Neural cell (in vitro differentiated cells): Measurements from ENCODE around the gene C19orf44.

Experiments
- CTCF ChIP-seq: fragments of 450-650 bp; IDR thresholded peaks from 2 replicates; pipeline ENCODE4 v1.5.1; 2014; ENCODE audit warnings: antibody characterized with exemption, mild to moderate bottlenecking, moderate library complexity; ENCODE audit not compliant: poor library complexity, severe bottlenecking
- EZH2 ChIP-seq: fragments of 200-600, 300-800 bp; shearing (Covaris generic), sonication (generic); IDR thresholded peaks from 2 replicates; pipeline ENCODE4 v1.6.1; 2014; ENCODE audit warnings: antibody characterized with exemption, low read length, borderline replicate concordance, mild to moderate bottlenecking; ENCODE audit not compliant: insufficient read depth, poor library complexity, severe bottlenecking
- RAD21 ChIP-seq: fragments of 450-650 bp; conservative IDR thresholded peaks from 2 replicates; pipeline ENCODE4 v1.6.1; 2014; ENCODE audit warnings: antibody characterized with exemption, mild to moderate bottlenecking, moderate library complexity
- SMC3 ChIP-seq: fragments of 450-650 bp; conservative IDR thresholded peaks from 2 replicates; pipeline ENCODE4 v1.6.1; 2014; ENCODE audit warnings: antibody characterized with exemption, mild to moderate bottlenecking, moderate library complexity; ENCODE audit not compliant: poor library complexity

- TF ChIP-seq SMC3, result no peak
- TF ChIP-seq CTCF, result no peak
- TF ChIP-seq RAD21, result no peak
- TF ChIP-seq EZH2, result no peak
These were observed 26.6 kb downstream of the C19orf44 start for GRCh38 chr19:16522559-16523377.
